OCI-LY1 (cell line): Measurements from ENCODE around the gene DCX.

Experiments used
- H2AFZ ChIP-seq: fragments of 200-600 bp; sonication (generic), shearing (Covaris generic); 2 replicates; pipeline ENCODE4 v1.6.0; 2014; ENCODE audit warnings: antibody characterized with exemption, mild to moderate bottlenecking, low read length
- H3F3A ChIP-seq: fragments of 200-600 bp; sonication (generic), shearing (Covaris generic); 2 replicates; pipeline ENCODE4 v1.6.0; 2014; ENCODE audit warnings: mild to moderate bottlenecking, antibody characterized with exemption, low read length, moderate library complexity; ENCODE audit not compliant: insufficient read depth
- H3K27ac ChIP-seq: fragments of 200-600 bp; sonication (generic); 2 replicates; pipeline ENCODE4 v1.5.1; 2014; ENCODE audit warnings: low read length, mixed run types, mild to moderate bottlenecking, low read depth; ENCODE audit not compliant: poor library complexity, severe bottlenecking
- H3K27me3 ChIP-seq: fragments of 200-600 bp; sonication (generic); 2 replicates; pipeline ENCODE4 v1.6.0; 2014; ENCODE audit warnings: antibody characterized with exemption, mild to moderate bottlenecking, low read length, moderate library complexity; ENCODE audit not compliant: insufficient read depth
- H3K36me3 ChIP-seq: fragments of 200-600 bp; sonication (generic); 2 replicates; pipeline ENCODE4 v1.6.1; 2014; ENCODE audit warnings: mild to moderate bottlenecking, antibody characterized with exemption, low read length, moderate library complexity, mixed read lengths; ENCODE audit not compliant: insufficient read depth
- H3K4me1 ChIP-seq: fragments of 200-600 bp; sonication (generic); 2 replicates; pipeline ENCODE4 v1.5.1; 2014; ENCODE audit warnings: mild to moderate bottlenecking, low read length, moderate library complexity; ENCODE audit not compliant: insufficient read depth, severe bottlenecking
- H3K4me2 ChIP-seq: fragments of 200-600 bp; sonication (generic), shearing (Covaris generic); 2 replicates; pipeline ENCODE4 v1.6.1; 2014; ENCODE audit warnings: low read length
- H3K4me3 ChIP-seq: fragments of 200-600 bp; sonication (generic); 2 replicates; pipeline ENCODE4 v1.5.1; 2014; ENCODE audit warnings: low read length, low read depth, mild to moderate bottlenecking, mixed read lengths; ENCODE audit not compliant: poor library complexity, severe bottlenecking
- H3K79me2 ChIP-seq: fragments of 200-600 bp; shearing (Covaris generic); 2 replicates; pipeline ENCODE4 v1.6.1; 2016; ENCODE audit warnings: mixed run types, low read length, mixed read lengths; ENCODE audit not compliant: insufficient read depth
- H3K9ac ChIP-seq: fragments of 200-600 bp; sonication (generic), shearing (Covaris generic); 2 replicates; pipeline ENCODE4 v1.6.1; 2014; ENCODE audit warnings: mild to moderate bottlenecking, low read length, mixed read lengths
- H3K9me2 ChIP-seq: fragments of 200-600 bp; sonication (generic), shearing (Covaris generic); 2 replicates; pipeline ENCODE4 v1.6.1; 2014; ENCODE audit warnings: low read depth, mild to moderate bottlenecking, low read length, mixed read lengths
- H3K9me3 ChIP-seq: fragments of 200-600 bp; shearing (Covaris generic); 2 replicates; pipeline ENCODE4 v1.6.1; 2014; ENCODE audit warnings: low read length, mixed read lengths
- H4K20me1 ChIP-seq: fragments of 200-600 bp; sonication (generic), shearing (Covaris generic); 2 replicates; pipeline ENCODE4 v1.6.0; 2016; ENCODE audit warnings: mild to moderate bottlenecking, low read length; ENCODE audit not compliant: insufficient read depth
- EZH2 ChIP-seq: fragments of 200-600 bp; sonication (generic), shearing (Covaris generic); IDR thresholded peaks from 2 replicates; pipeline ENCODE4 v1.8.0; 2017; ENCODE audit warnings: borderline replicate concordance, mixed run types, mild to moderate bottlenecking, antibody characterized with exemption, low read length, moderate library complexity, mixed read lengths
- TF ChIP-seq, protein P1 (sequence below): fragments of 200-600 bp; sonication (generic), shearing (Covaris generic); IDR thresholded peaks from 2 replicates; pipeline ENCODE4 v1.5.1; 2017; ENCODE audit warnings: mild to moderate bottlenecking, antibody characterized with exemption, low read length, moderate library complexity, mixed read lengths

Gene DCX

GRCh38 chrX:111282991-111283390, 129.0 kb downstream of the DCX start:
- Histone ChIP-seq H3F3A (no peaks in the 10 kb centered on the region), H3K36me3 (no peaks in the 10 kb centered on the region), H3K27me3 (no peaks in the 10 kb centered on the region), H2AFZ (no peak overlapping the region), H3K79me2 (no peaks in the 10 kb centered on the region), H3K4me2 (no peak overlapping the region), H3K27ac (no peak overlapping the region), H3K9ac (no peak overlapping the region), H3K9me2 (no peaks in the 10 kb centered on the region), H4K20me1 (no peaks in the 10 kb centered on the region), H3K4me1 (no peaks in the 10 kb centered on the region), H3K9me3 (no peaks in the 10 kb centered on the region), H3K4me3 (no peak overlapping the region)
- no peak for TF ChIP-seq EZH2
- TF ChIP-seq, protein P1, sequence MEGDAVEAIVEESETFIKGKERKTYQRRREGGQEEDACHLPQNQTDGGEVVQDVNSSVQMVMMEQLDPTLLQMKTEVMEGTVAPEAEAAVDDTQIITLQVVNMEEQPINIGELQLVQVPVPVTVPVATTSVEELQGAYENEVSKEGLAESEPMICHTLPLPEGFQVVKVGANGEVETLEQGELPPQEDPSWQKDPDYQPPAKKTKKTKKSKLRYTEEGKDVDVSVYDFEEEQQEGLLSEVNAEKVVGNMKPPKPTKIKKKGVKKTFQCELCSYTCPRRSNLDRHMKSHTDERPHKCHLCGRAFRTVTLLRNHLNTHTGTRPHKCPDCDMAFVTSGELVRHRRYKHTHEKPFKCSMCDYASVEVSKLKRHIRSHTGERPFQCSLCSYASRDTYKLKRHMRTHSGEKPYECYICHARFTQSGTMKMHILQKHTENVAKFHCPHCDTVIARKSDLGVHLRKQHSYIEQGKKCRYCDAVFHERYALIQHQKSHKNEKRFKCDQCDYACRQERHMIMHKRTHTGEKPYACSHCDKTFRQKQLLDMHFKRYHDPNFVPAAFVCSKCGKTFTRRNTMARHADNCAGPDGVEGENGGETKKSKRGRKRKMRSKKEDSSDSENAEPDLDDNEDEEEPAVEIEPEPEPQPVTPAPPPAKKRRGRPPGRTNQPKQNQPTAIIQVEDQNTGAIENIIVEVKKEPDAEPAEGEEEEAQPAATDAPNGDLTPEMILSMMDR: no peak

- H3K4me1 ChIP-seq: no peaks in the 10 kb centered on the region
- no peaks in the 10 kb centered on the region for H3K9me3 ChIP-seq
- no peak overlapping the region for H2AFZ ChIP-seq
- H3K9ac ChIP-seq: no peak overlapping the region
- no peaks in the 10 kb centered on the region for H3K27me3 ChIP-seq
- H3K4me3 ChIP-seq: no peak overlapping the region
- H3K9me2 ChIP-seq: no peaks in the 10 kb centered on the region
- no peak overlapping the region for H3K4me2 ChIP-seq
- no peaks in the 10 kb centered on the region for H3F3A ChIP-seq
- H3K27ac ChIP-seq: no peak overlapping the region
- H3K79me2 ChIP-seq: no peaks in the 10 kb centered on the region
- H3K36me3 ChIP-seq: no peaks in the 10 kb centered on the region
- no peaks in the 10 kb centered on the region for H4K20me1 ChIP-seq
- TF ChIP-seq, protein P1: no peak
- TF ChIP-seq EZH2: no peak
Measured at GRCh38 chrX:111282139-111282538, 129.9 kb downstream of the DCX start.

- TF ChIP-seq EZH2: no peak
- TF ChIP-seq, protein P1: no peak
- Histone ChIP-seq H4K20me1 (no peaks in the 10 kb centered on the region), H3K27me3 (no peaks in the 10 kb centered on the region), H3K4me1 (no peaks in the 10 kb centered on the region), H3K9me3 (no peaks in the 10 kb centered on the region), H3K9ac (no peak within 1 kb of the TSS), H3K4me2 (no peak within 1 kb of the TSS), H3F3A (no peaks in the 10 kb centered on the region), H2AFZ (no peak within 1 kb of the TSS), H3K4me3 (no peak within 1 kb of the TSS), H3K9me2 (no peaks in the 10 kb centered on the region), H3K36me3 (no peaks in the 10 kb centered on the region), H3K27ac (no peak within 1 kb of the TSS), H3K79me2 (no peaks in the 10 kb centered on the region)
Measured at GRCh38 chrX:111270339-111270738, 141.7 kb downstream of the DCX start, which contains the start of gene CAPN6. Gene CAPN6, minus strand, starts transcription at chrX:111270483. Its CDS starts 6,547 bp downstream, at chrX:111263936.
